MG63 (cell line): Measurements from ENCODE around the gene EPHB6. TPM values are rescaled to one million over a fixed set of nuclear protein-coding genes. Genes with fewer than 3 reads are reported as not detected.

Source experiments
- DNase-seq: peaks from one replicate; pipeline ENCODE4 v3.0.0-alpha.2; 2020
- H3K27me3 ChIP-seq: fragments of 250-450 bp; sonication (Bioruptor Pico); 2 replicates; pipeline ENCODE4 v1.5.1; 2020; ENCODE audit warnings: mild to moderate bottlenecking, moderate library complexity
- H3K36me3 ChIP-seq: fragments of 250-450 bp; sonication (Bioruptor Pico); 2 replicates; pipeline ENCODE4 v1.5.1; 2020; ENCODE audit warnings: mild to moderate bottlenecking, moderate library complexity
- H3K4me3 ChIP-seq: fragments of 250-450 bp; sonication (Bioruptor Pico); 2 replicates; pipeline ENCODE4 v1.5.1; 2020; ENCODE audit warnings: mild to moderate bottlenecking, moderate library complexity
- H3K9me3 ChIP-seq: fragments of 250-450 bp; sonication (Bioruptor Pico); 2 replicates; pipeline ENCODE4 v1.5.1; 2020; ENCODE audit warnings: mild to moderate bottlenecking, moderate library complexity
- total RNA-seq: library from RNA; depleted of rRNA; stranded (reverse); fragments of >200 nt; shearing (Covaris generic); gene quantifications from 2 replicates; pipeline ENCODE4 v1.2.3, GENCODE V29; 2014; ENCODE audit warnings: low replicate concordance

Gene EPHB6
- total RNA-seq, 1 experiment from 2014 or later: 3.6 TPM

DNA sequence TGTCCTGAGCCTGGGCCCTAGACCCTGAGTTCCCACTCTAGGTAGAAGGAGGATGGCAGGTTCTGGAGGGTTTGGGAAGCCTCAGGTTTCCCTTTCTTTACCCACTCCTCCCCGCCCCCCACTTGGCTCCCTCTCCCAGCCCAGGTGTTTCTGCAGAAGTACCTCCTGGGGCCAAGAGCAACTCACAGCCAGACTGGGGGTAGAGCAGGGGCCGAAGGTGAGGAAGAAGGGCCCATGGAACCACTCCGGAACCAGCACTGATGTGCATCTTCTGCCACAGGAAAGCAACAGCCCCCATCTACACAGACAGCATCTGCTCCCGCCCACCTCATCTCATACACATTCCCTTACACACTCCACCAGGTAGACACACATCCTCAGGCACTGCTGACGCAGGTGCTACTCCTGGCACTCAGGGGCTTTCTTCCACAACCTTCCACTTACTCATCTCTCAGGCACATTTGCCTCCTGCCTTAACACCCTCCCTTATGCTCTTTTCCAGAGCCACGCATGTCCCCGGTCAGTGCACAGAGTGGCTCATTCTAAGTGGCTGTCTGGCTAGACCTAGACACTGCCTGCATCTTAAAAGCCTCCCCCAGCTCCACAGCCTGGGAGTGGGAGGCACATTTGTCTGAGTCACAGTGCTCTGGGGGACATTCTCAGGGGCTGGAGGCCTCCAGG lies 1.8 kb downstream of the EPHB6 start:
- H3K27me3 ChIP-seq: peaks cover 4% of the 10 kb centered on the region; the same call in 1 of the 2 replicates
- H3K4me3 ChIP-seq: no peak overlapping the region
- no peaks in the 10 kb centered on the region for H3K9me3 ChIP-seq
- DNase-seq: no peak
- no peaks in the 10 kb centered on the region for H3K36me3 ChIP-seq

GRCh38 chr7:142857625-142858024 lies 2.7 kb downstream of the EPHB6 start:
- no peaks in the 10 kb centered on the region for H3K9me3 ChIP-seq
- H3K36me3 ChIP-seq: no peaks in the 10 kb centered on the region
- DNase-seq: no peak
- peaks cover 4% of the 10 kb centered on the region; the same call in 1 of the 2 replicates for H3K27me3 ChIP-seq
- H3K4me3 ChIP-seq: no peak overlapping the region

GRCh38 chr7:142859411-142859810 lies 4.5 kb downstream of the EPHB6 start:
- no peaks in the 10 kb centered on the region for H3K27me3 ChIP-seq
- H3K4me3 ChIP-seq: no peak overlapping the region
- H3K36me3 ChIP-seq: no peaks in the 10 kb centered on the region
- no peaks in the 10 kb centered on the region for H3K9me3 ChIP-seq
- no peak for DNase-seq

DNA sequence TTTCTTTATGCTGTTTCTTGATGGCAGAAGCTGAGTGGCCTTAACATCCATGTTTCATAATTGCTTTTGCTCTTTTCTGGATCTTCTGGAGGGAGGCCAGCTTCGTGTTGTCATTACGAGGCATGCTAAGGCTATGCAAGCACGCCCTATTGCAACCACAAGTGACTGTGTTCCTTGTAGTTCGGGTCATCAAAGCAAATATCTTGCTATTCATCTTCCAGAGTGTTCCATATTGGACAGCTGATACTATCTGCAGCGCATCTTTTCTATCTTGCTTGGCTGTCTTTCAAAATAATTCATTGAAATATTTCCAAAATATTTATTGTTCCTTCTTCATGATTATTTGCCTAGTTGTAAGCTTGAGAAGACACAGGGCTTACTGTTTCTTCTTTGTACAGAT lies 5.0 kb downstream of the EPHB6 start:
- Histone ChIP-seq H3K9me3 (no peaks in the 10 kb centered on the region), H3K27me3 (no peaks in the 10 kb centered on the region), H3K36me3 (no peaks in the 10 kb centered on the region), H3K4me3 (no peak overlapping the region)
- DNase-seq: peak; percentile 28

DNA sequence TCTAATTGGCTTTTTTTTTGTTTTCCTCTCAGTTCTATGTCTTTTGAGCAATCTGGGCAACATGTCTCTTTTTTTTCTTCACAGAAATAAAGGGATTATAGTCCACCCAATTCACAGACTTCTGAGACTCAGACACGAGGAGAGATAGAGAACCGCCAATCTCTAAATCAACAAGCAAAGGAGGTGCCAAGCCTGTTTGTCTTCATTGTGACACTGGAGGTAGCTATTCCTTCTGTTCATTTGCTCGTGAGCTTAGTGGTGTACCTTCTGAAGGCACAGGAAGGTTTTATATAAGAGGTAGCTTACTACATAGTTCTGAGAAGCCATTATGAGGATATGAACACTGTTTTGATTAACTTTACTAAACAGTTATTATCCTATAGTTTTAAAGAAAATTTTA lies 6.1 kb downstream of the EPHB6 start:
- no peak for DNase-seq
- H3K4me3 ChIP-seq: no peak overlapping the region
- no peaks in the 10 kb centered on the region for H3K9me3 ChIP-seq
- no peaks in the 10 kb centered on the region for H3K27me3 ChIP-seq
- no peaks in the 10 kb centered on the region for H3K36me3 ChIP-seq

DNA sequence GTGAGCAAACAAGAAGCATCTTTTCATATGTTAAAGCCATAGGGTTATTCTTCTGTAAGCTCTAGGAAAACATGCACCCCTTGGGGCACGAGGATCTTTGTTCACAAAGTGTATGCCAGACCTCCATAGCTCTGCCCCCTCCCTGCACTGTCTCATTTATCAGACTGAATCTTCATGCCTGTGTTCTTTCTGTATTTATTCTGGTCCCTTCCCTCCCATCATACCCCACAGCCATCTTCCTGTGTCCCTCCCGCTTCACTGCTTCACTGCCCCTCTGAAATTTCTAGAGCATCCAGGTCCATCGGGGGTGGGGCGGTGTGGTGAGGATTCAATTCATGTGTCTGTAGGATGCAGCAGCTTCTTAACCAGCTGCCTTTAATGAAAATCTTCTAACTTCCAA lies 7.5 kb downstream of the EPHB6 start:
- H3K9me3 ChIP-seq: no peaks in the 10 kb centered on the region
- no peaks in the 10 kb centered on the region for H3K27me3 ChIP-seq
- DNase-seq: no peak
- H3K36me3 ChIP-seq: no peaks in the 10 kb centered on the region
- no peak overlapping the region for H3K4me3 ChIP-seq

- Histone ChIP-seq H3K4me3 (no peak overlapping the region), H3K9me3 (no peaks in the 10 kb centered on the region), H3K36me3 (no peaks in the 10 kb centered on the region), H3K27me3 (no peaks in the 10 kb centered on the region)
- DNase-seq: no peak
Measured at GRCh38 chr7:142862786-142863400, 8.0 kb downstream of the EPHB6 start.

DNA sequence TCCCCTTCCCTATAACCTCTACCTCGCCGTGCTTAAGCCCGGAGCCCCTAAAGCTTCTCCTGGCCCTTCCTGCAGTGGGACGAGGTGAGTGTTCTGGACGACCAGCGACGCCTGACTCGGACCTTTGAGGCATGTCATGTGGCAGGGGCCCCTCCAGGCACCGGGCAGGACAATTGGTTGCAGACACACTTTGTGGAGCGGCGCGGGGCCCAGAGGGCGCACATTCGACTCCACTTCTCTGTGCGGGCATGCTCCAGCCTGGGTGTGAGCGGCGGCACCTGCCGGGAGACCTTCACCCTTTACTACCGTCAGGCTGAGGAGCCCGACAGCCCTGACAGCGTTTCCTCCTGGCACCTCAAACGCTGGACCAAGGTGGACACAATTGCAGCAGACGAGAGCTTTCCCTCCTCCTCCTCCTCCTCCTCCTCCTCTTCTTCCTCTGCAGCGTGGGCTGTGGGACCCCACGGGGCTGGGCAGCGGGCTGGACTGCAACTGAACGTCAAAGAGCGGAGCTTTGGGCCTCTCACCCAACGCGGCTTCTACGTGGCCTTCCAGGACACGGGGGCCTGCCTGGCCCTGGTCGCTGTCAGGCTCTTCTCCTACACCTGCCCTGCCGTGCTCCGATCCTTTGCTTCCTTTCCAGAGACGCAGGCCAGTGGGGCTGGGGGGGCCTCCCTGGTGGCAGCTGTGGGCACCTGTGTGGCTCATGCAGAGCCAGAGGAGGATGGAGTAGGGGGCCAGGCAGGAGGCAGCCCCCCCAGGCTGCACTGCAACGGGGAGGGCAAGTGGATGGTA lies 9.2 kb downstream of the EPHB6 start:
- Histone ChIP-seq H3K4me3 (no peak overlapping the region), H3K27me3 (no peaks in the 10 kb centered on the region), H3K9me3 (no peaks in the 10 kb centered on the region), H3K36me3 (no peaks in the 10 kb centered on the region)
- DNase-seq: no peak

DNA sequence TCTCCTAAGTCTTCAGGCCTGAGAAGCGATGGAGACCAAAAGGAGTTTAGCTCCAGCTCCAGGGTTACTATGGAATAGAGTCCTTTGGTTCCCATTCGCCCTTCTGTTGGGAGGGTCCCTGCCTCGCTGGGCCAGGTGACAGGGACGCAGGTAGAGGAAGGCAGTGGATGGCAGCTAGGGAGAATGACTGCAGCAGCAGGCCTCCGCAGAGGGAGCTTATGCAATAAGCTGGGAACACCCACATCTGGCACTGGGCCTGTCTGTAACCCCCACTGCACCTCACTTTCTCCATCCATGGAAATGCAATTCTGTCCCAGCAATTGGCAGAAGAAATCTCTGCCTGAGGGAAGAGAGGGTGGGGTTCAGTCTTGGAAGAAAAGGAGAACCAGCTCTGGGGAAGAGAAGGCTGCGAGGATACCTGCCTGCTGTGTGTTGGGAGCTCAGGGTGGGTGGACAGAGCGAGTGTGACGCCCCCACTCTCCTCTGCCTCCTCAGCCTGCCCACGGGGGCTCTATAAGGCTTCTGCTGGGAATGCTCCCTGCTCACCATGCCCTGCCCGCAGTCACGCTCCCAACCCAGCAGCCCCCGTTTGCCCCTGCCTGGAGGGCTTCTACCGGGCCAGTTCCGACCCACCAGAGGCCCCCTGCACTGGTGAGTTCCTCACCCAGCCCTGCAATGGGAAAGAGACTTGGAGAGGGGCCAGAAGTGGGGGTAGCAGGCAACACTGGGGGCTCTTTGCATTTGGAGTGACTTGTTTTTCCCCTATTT lies 10.3 kb downstream of the EPHB6 start:
- Histone ChIP-seq H3K36me3 (no peaks in the 10 kb centered on the region), H3K4me3 (no peak overlapping the region), H3K27me3 (no peaks in the 10 kb centered on the region), H3K9me3 (no peaks in the 10 kb centered on the region)
- DNase-seq: no peak

- Histone ChIP-seq H3K36me3 (no peaks in the 10 kb centered on the region), H3K27me3 (no peaks in the 10 kb centered on the region), H3K9me3 (no peaks in the 10 kb centered on the region), H3K4me3 (no peak overlapping the region)
- DNase-seq: no peak
Measured at GRCh38 chr7:142865766-142866165, 10.9 kb downstream of the EPHB6 start.

DNA sequence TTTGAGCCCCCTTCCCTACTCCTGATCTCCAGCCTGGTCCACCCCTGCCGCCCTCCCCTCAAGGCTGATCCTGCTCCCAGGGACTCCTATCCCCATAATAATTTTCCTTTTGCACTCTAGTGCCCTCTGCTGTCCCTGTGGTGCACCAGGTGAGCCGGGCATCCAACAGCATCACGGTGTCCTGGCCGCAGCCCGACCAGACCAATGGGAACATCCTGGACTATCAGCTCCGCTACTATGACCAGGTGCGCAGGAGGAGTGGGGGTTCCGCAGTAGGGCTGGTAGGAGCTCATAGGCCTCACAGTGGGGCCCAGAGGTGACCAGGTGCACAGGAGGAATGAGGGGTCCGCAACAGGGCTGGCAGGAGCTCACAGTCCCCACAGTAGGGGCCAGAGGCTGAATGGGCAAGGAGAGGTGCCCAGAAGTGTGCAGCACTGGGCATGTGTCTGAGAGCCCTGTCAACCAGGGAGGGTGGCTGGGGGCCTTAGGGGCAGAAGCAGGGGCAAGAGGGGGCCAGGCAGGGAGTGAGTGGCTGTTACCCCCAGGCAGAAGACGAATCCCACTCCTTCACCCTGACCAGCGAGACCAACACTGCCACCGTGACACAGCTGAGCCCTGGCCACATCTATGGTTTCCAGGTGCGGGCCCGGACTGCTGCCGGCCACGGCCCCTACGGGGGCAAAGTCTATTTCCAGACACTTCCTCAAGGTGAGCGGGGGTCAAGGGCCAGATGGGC lies 11.7 kb downstream of the EPHB6 start:
- no peak for DNase-seq
- H3K4me3 ChIP-seq: no peak overlapping the region
- H3K27me3 ChIP-seq: no peaks in the 10 kb centered on the region
- no peaks in the 10 kb centered on the region for H3K9me3 ChIP-seq
- H3K36me3 ChIP-seq: no peaks in the 10 kb centered on the region

- no peak for DNase-seq
- Histone ChIP-seq H3K27me3 (no peaks in the 10 kb centered on the region), H3K36me3 (no peaks in the 10 kb centered on the region), H3K4me3 (no peak overlapping the region), H3K9me3 (no peaks in the 10 kb centered on the region)
Measured at GRCh38 chr7:142867097-142867378, 12.2 kb downstream of the EPHB6 start.

- no peaks in the 10 kb centered on the region for H3K27me3 ChIP-seq
- no peaks in the 10 kb centered on the region for H3K9me3 ChIP-seq
- no peaks in the 10 kb centered on the region for H3K36me3 ChIP-seq
- no peak overlapping the region for H3K4me3 ChIP-seq
- DNase-seq: no peak
Measured at GRCh38 chr7:142867398-142868187, 12.7 kb downstream of the EPHB6 start.

- DNase-seq: no peak
- H3K9me3 ChIP-seq: no peaks in the 10 kb centered on the region
Measured at GRCh38 chr7:142868188-142868985, 13.5 kb downstream of the EPHB6 start.

GRCh38 chr7:142868986-142869415 lies 14.1 kb downstream of the EPHB6 start:
- Histone ChIP-seq H3K9me3 (no peaks in the 10 kb centered on the region), H3K27me3 (no peaks in the 10 kb centered on the region), H3K36me3 (no peaks in the 10 kb centered on the region), H3K4me3 (no peak overlapping the region)
- DNase-seq: no peak

More at GRCh38 chr7:142868188-142868985, 13.5 kb downstream of the EPHB6 start:
- no peak overlapping the region for H3K4me3 ChIP-seq
- H3K27me3 ChIP-seq: no peaks in the 10 kb centered on the region
- H3K36me3 ChIP-seq: no peaks in the 10 kb centered on the region
